Thyroid gland (tissue), 4 donors: ENCODE measurements around the gene KCNK18.

Experiments used
- CTCF ChIP-seq, 6 experiments: fragments of 200-600 bp in 3 of 6; fragments of 450-650 bp in 3 of 6; sonication (generic) in 3 of 6; IDR thresholded peaks; one replicate each; pipeline ENCODE4 v1.5.1; 2016 to 2019; ENCODE audit warnings: antibody characterized with exemption in 6 of 6, mild to moderate bottlenecking in 2 of 6, inconsistent platforms in 1 of 6, moderate library complexity in 1 of 6
- POLR2A ChIP-seq, 2 donors: fragments of 450-650 bp; IDR thresholded peaks; one replicate each; pipeline ENCODE4 v1.6.1; 2017; ENCODE audit warnings: antibody characterized with exemption in 2 of 2, mild to moderate bottlenecking in 2 of 2, moderate library complexity in 1 of 2

DNA sequence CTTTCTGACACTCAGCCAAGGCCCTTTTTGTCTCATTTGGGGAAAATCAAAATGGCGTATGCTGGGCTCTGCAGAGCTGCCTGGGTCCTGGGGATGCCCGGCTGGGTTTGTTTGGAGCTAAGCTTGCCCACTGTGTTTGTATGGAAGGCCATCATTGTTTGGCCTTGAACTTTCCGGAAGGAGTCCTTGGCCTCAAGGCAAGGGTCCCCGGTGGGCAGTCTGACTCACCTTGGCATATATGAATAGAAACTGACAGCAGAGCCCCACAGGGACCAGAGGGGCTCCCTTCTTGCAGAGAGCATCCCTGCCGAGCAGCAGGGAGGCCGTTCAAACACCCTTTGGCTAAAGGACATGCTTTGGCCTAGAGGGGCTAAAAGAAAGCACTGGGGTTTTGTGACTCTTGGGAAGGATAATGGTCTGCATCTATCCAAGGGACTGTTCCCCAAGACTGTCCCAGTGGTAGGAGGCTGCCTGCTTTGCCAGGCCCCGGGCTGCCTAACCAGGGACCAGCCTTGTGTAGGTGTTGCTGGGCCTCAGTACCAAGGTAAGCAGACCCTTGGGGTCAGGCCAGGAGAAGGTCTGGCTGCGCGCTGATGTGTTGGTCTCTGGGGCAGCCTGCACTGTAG lies 58.7 kb downstream of the KCNK18 start:
- TF ChIP-seq CTCF (IDR thresholded peaks at IDR 0.05) (no peak), POLR2A (IDR thresholded peaks at IDR 0.05) (no peak)
